SHP77 (cell line): Measurements from ENCODE around the gene TULP4.
A peak's percentile ranks its signal among the peaks of the same experiment; 100 is the strongest.
"Not testable (repeated sequence)": the region's sequence is repeated elsewhere in the genome, so short reads cannot be mapped to it uniquely, and the experiment has no call there.

Experiments
- DNase-seq, 2 experiments: peaks; one replicate each; lab custom pipeline; 2025; lab: John Stamatoyannopoulos, UW

TULP4 gene

DNA sequence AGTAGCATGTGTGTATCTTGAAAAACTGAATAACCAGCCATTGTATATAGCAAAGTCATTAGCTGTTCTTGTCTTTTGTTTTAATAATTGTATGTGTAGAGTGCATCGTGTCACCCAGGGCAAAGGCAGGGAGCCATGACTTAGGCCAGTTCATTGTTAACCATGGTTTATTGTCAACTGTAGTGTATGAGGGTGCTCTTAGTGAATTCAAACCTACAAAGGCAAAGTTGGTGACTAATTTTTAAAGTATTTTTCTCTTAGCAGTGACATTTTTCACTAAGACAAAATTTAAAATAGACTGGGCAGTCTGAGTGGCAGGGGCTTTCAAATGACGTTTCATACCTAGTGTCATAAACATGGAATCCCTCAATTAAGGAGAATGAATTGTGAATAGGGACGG is 79.0 kb downstream of the TULP4 start:
- DNase-seq: no peak

DNA sequence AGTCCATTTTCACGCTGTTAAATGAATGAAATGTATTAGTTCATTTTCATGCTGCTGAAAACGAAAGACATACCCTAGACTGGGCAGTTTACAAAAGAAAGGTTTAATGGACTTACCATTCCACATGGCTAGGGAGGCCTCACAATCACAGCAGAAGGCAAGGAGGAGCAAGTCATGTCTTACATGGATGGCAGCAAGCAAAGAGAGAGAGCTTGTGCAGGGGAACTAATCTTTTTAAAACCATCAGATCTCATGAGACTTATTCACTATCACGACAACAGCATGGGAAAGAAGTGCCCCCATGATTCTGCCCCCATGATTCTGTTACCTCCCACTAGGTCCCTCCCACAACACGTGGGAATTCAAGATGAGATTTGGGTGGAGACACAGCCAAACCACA is 79.7 kb downstream of the TULP4 start:
- not testable (repeated sequence) for DNase-seq

DNA sequence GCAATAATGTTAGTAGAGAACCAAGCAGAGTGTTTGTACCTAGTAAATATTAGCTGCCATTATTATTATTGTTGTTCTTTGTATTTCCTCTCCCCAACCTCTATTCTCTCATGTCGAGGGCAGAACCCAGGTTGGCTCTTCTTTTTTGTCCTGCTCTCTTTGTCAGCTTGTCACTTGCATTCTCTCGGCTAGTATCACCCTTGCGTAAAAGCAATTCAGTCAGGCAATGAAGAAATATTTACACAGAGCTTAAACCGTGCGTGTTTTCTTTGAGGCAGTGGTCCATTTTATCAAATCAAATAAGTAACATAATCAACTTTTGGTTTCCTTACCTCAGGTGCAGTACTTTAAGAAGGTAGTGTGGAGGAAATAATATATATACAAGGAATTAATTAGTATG is 83.9 kb downstream of the TULP4 start:
- no peak for DNase-seq

DNA sequence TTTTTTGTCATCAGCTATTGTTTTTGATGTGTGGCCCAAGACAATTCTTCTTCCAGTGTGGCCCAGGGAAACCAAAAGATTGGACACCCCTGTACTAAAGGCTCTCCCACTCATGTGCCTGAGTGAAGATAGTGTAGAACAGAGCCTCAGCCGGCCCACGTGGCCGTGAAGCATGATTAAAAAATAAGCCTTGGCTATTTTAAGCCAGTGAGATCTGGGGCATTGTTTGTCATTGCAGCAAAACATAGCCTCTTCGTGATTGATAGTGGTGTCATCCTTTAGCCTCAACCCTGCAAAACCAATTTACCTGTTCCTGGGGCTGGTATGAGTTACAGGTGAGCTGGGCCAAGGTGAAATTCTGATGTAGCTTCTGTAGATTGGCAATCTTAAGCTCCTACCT is 85.3 kb downstream of the TULP4 start:
- DNase-seq: no peak

DNA sequence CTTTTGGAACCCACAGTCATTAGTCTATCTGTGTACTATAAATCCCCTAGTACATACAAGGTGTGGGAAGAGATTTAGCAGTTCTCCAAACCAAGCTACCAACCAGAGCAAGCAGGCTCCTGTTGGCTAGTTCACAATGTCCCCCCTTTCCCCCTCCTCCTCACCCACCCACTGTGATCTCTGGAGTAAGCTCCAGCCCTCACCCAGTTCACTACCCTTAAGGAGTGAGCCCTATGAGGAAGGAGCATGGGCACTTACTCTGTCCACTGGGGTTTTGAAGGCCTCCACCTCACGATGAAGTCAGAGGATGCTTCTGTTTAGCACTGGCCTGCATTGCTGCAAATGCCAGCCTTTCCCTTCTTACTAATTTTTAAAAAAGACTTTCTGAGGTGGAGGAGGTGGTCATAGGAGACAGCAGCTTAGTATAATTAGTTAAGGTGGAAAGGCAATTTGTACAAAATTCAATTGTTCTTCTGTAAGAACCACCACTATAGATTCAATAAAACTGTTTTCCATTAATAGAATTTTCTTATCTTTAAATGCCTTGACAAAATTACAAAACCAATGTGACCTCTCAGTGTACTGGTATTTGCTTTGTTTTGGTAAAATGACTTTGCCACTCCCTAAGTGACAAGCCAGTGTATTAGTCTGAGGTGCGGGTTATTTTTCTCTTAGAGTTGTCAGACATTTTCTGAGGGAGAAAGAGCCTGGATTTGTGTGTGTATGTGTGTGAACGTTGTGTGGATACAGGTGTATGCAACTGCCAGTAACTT is 86.2 kb downstream of the TULP4 start:
- no peak for DNase-seq

DNA sequence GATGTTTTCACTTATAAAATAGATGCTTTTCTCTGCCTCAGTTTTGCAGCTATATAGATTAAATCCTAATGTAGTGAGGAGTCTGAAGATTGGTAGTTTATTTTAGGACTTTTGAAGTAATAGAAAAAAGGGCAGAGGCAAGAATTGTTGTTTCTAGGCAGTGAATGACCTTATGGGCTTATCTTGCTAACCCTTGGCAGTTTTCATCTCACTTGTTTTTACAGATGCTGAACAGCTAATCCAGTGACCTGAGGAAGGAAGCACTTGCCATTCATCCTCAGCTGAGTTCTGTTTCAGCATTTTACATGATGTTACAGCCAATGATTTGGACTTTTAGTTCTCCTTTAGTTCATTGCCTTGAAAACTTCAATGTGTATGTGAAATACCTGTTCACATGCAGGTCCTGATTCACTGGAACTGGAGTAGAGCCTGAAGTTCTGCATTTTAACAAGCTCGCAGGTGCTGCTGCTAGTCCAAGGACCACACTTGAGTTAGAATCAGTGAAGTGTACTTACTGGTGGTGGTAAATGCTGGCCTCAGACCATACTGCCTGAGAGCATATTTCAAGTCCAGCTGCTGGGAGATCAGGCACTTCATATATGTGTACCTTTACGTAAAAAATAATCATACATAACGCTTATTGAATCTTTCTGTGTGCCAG is 86.9 kb downstream of the TULP4 start:
- no peak for DNase-seq

DNA sequence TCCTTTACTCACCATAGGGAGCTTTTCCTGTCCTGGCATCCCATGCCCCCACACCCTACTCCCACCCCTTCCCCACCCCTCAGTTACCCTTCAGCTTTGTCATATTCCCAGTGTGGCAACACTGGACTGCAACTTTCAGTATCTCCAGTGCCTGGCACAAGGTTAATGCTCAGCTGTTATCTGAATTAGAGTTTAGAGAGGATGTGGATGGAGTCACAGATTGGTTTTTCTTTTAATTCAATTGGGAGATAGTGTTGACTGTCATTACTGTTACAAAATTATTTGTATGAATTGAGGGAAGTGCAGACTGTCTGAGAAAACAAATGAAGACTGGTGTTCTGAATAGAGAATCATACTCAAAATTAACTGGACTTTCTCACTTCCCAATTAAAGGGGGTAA is 89.9 kb downstream of the TULP4 start:
- no peak for DNase-seq

DNA sequence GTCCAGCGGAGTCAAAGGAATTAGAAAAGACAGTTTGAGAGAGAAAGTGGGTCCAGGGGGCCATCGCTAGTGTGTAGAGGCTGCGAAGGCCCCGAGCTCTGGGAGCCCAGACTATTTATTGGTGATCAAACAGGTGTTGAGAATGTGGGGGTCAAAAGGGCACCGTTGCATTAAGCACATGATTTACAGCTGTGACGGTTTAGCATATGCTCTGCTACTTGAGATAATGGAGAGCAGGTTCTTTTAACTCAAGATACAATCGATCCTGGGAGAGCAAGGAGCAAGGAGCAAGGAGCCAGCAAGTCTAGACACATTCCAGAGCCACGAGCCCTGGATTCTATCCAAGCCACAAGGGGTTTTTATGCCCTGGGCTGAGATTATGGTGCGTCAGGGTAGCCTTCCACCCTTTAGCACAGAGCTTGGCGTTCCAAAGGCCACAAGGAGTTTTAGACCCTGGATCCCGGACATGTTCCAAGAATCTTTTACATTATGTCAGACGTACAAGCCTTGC is 93.1 kb downstream of the TULP4 start:
- DNase-seq: not testable (repeated sequence)

DNA sequence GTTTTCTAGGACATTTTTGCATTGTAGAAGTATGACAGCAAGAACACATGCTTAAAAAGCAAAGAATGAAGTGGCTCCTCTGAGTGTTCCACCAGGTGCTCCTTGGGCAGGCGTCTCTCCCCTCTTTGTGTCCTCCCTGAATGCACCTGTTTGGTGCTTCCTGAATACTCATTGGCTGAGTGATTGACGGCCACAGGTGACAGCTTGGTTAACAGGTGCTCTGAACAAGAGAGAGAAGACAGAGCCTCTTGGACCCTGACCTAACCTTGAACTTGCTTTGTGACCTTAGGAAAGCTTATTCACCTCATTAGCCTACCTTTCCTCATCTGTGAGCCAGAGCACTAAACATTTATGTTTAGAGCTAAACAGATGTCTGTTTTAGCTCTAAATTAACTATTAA is 93.7 kb downstream of the TULP4 start:
- peak in 1 of 2 experiments; percentile 20 for DNase-seq

DNA sequence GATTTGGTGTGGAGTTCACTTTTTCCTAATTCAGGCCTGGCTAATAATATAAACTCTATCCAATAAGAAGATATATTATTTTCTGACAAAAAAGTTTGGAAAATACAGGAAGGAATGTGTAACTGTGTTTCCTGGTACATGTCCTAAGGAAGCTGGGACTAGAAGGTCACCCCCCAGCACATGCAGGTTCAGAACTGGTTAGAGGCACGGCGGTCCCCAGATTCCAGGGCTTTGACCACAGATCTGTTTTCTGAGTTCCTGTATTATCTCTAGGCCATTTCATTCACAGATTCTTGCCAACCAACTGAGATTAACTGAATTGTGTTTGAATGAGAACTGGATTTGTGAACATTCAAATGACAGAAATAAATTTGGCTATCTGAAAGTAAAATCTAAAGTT is 94.5 kb downstream of the TULP4 start:
- DNase-seq: no peak

DNA sequence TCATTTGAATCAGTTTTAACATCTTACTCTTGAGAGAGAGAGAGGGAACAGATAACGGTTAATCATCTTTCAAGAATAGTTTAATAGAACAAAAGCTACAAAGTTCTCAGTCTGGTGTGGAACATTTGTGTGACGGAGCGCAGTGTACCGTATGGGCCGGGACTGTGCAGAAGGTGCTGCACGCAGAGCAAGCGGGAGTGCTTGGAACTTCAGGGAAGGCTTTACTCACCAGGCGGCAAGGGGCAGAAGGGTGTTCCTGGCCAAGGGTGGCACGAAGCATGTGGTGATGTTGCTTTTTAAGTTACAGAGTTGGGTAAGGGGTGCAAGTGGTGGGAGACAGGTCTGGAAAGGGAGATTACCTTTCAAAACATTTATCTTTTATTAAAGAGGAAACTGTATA is 95.7 kb downstream of the TULP4 start:
- DNase-seq: no peak

DNA sequence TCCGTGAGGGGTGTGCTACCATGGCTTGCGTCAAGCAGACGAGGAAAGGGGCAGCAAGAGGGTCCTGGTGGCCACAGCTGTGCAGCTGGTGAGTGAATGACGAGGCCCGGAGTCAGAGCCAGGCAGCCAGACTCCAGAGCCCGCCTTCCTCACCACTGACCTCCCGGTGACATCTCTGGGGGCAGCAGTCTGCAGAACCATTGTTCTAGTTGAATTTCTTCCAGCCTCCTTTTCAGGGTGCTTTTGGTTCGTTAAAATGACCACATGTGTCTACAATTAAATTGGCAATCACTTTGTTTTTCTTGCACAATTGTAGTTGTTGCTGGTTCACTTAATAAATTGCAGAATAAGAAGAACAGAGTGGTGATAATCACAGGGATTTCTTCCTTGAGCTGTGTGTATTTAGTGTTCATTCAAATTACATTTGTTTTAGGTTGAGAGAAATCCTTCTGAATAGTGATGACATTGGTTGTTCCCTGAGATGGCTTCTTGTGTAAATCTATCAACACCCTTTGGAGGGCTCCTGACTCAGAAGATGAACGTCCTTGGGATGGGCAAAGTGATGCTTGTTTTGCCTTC is 96.4 kb downstream of the TULP4 start:
- DNase-seq: no peak

DNA sequence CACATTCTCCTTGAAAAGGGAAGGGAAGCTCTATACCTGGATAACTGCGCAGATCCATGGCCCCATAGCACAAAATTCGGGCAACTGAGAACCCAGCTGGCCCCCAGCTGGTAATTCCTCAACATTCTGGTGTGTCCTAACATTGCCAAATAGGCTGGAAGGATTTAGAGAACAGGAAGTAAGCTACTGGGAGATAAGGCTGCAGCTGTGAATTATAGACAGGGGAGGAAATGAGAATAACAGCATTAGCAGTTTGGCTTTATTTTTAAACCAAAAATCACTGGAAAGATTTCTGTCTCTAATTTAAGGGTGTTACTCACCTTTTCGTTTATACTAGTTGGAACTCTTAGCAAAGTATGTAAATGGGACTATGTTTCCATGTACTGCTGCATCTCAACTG is 97.2 kb downstream of the TULP4 start:
- no peak for DNase-seq

DNA sequence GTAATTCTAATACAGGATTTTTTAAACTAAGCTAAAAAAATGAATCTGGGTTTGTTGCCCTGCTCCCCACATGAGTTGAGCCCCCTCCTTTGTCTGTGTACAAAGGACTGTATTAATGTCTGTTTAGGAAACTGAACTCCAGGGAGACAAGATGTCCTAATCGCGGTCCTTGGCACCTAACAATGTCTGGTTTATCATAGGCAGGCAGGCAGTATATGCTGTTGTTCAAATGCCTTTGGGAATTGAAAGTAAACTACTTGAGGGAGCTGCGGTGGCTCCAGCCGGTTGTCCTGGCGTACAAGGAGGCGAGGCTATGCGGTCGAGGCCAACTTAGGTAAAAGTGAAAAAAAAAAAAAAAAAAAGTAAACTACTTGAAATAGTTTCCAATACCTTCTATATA is 98.5 kb downstream of the TULP4 start:
- DNase-seq: no peak

DNA sequence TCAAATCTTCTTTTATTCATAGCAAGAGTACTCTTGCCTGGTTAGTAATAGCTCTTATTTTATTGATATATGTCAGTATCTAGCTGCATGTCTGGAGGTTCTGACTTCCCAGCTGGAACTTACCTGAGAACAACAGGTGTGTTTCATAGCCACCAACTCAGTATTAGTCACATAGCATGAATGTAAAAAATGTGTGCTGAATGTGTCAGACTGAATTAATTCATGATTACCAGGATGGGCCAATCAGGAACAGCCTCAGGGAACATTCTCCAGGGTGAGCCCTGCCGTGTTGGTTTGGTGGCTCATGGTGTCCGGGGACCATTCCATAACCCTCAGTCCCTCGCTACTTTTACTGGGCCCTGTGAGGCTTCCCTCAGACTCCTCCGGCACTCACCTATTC is 99.7 kb downstream of the TULP4 start:
- DNase-seq: no peak

DNA sequence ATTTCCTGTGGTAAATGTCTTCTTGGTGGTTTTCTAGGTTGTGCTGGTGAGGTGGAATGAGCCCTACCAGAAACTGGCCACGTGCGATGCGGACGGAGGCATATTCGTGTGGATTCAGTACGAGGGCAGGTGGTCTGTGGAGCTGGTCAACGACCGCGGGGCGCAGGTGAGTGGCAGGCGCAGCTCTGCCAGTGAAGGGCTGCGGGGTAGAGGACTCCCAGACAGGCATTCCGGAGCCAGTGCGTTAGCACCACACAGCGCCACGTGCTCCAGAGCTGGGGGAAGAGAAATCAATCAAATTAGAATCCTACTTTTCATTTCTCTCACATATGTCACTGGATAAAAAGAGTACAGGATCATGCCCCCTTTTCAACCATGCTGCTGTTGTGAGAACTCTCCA is 100.8 kb downstream of the TULP4 start:
- DNase-seq: no peak

DNA sequence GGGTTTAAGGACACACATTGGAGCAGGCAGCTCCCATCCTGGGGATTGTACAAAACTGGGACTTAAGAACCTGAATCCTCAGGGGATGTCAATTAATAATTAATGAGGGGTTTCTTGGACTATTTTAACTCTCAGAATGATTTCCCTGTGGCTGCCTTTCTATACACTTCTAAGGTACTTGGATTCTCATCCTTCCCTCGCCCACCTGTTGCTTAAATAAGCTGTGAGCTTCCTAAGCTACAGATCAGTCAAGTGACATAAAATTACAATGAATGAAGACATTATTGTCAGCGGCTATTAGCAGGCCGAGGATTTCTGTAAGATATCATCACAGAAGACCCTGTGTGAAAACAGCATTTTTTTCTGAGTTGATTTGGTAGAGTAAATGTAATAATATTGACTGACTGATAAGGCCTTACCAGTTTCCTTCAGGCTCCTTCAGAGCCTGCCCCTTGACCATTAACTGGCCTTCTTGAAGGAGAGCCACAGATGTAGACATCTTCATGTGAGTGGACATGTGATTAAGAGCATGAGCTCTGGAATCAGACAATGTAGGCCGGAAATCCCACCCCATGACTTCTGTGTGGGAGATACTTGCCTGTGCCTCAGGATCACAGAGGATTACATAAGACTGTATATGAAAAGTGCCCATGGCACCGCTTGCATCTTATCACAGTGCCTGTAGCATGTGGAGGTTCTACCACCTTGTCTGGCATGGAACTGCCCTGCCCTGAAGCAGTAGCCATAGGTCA is 101.7 kb downstream of the TULP4 start:
- no peak for DNase-seq

DNA sequence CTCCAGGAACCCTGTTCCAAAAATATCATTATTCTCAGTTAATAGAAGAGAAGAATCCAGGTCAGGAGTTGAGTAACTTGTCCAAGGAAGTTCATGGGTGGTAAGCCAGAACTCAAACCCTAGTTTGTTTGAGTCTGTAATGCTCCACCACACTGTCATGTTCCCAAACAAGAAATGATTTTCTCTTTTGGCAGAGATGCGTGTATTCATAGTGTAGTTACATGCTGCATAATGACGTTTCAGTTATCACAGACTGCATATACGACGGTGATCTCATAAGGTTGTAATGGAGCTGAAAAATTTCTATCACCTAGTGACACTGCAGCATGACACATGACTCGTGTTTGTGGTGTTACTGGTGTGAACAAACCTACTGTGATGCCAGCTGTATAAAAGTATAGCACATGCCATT is 102.6 kb downstream of the TULP4 start:
- DNase-seq: no peak

DNA sequence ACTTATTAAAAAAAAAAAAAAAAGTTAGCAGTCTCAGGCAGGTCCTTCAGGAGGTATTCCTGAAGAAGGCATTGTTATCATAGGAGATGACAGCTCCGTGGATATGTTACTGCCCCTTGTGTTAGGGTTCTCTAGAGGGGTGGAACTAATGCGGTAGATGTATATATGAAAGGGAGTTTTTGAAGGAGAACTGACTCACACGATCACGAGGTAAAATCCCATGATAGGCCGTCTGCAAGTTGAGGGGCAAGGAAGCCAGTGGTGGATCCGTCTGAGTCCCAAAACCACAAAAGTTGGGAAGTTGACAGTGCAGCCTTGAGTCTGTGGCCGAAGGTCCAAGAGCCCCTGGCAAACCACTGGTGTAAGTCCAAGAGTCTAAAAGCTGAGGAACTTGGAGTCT is 103.4 kb downstream of the TULP4 start:
- no peak for DNase-seq

DNA sequence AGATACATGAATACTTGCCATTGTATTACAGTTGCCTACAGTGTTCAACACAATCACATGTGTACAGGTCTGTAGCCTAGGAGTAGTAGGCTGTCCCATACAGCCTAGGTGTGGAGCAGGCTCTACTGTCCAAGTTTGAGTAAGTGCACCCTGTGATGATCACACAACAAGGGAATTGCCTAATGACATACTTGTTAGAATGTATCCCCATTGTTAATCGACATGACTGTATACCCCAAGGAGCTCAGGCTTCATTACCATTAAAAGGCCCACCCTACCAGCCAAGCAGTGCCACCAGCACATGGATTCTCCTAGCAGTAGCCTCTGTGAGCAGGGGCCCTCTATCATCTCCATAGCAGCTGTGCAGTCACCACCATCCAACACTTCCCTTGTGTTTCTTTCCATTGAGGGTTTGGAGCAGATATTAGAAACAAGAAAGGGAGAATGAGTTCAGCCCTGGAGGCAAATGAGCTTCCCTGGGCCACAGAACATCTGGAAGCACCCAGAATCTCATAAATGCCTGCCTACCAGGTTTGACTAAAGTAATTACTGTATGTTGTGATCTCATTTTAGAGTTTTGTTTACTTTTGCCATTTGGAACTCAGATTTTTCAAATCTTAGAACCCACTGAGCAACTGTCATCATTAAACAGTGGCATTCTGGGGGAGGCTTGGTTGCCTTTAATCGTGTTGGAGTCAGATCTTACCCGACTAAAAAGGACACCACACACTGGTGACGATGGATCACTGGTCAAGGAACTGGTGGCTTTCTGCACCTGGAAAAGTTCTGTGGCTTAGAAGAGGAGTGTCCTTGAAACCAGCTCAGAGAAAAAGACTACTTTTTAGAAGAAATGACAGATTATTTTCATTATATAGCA is 104.9 kb downstream of the TULP4 start:
- DNase-seq: no peak

DNA sequence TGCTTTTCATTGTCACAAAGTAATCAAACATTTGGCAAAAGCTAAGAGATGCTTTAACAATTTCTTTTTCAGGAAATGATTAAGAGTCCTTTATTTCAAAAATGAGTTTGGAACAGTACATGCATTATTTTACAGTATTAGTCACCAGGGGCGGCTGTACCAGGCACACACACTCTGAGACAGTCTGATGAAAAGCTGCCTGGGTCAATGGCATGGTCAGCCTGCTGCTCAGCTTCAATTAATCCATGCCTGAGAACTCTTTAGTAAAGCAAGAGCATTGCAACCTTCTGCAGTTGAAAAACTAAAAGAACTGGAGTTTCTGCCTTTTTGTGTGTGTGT is 105.5 kb downstream of the TULP4 start:
- no peak for DNase-seq

DNA sequence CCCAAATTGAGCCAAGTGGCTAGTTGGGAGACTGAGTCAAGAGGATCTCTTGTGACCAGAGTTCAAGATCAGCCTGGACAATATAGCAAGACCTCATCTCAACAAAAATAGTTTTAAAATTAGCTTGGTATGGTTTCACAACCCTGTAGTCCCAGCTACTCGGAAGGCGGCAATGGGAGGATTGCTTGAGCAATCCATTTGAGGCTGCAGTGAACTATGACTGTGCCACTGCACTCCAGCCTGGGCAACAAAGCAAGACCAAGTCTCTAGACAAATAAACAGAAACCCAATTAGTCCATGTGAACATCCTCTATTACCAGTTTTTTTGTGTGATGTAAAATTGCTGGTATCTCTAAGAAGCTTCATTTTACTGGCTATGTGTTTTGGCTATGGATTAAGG is 106.2 kb downstream of the TULP4 start:
- DNase-seq: no peak
